ENCODE data around the gene SEMA5B. TPM values are rescaled to one million over a fixed set of nuclear protein-coding genes. Genes with fewer than 3 reads are reported as not detected.

SEMA5B gene
- total and polyA plus RNA-seq, 2 donors (not counting 3 experiments of a cell fraction or from before 2014, with no cell fraction given), result 0.07 TPM; not detected in 1

GRCh38 chr3:123021996-123022510, 5.5 kb downstream of the SEMA5B start:
- peaks cover 7% of the 10 kb centered on the region for H3K4me1 ChIP-seq (ENCODE audit: control insufficient read depth, extremely low read depth, insufficient read depth, low read length)
- DNase-seq (ENCODE audit: low read depth, low spot score) (no peak), FAIRE-seq (no peak)
- H3K4me2 ChIP-seq (ENCODE audit: insufficient read depth, low read length), result no peak overlapping the region
- no peaks in the 10 kb centered on the region for H3K79me2 ChIP-seq (ENCODE audit: control insufficient read depth, insufficient read depth, low read length)
- no TSS peak for BruUV-seq (replicated peaks)
- H3K36me3 ChIP-seq (ENCODE audit: control insufficient read depth in 2 of 2, extremely low read depth in 1 of 2, insufficient read depth in 2 of 2, low read length in 2 of 2), result no peaks in the 10 kb centered on the region
- TF ChIP-seq MAX (IDR thresholded peaks at IDR 0.05; ENCODE audit: insufficient read depth, insufficient read length), result no peak
- no peak for TF ChIP-seq FOS (IDR thresholded peaks at IDR 0.05; ENCODE audit: borderline replicate concordance, insufficient read depth, low read length)
- no peak for TF ChIP-seq MYC (IDR thresholded peaks at IDR 0.05; ENCODE audit: low read depth, low read length)
- TF ChIP-seq GATA2 (IDR thresholded peaks at IDR 0.05; ENCODE audit: insufficient read depth, insufficient read length, low read depth, low read length), result no peak
- no peak for TF ChIP-seq POLR2AphosphoS5 (IDR thresholded peaks at IDR 0.05; ENCODE audit: insufficient read depth, low read depth, low read length)
- TF ChIP-seq EZH2 (IDR thresholded peaks at IDR 0.05; ENCODE audit: borderline replicate concordance, low read depth, low read length, severe bottlenecking), result no peak
- TF ChIP-seq POLR2A (IDR thresholded peaks at IDR 0.05; ENCODE audit: low read depth, low read length), result no peak
- TF ChIP-seq JUN (IDR thresholded peaks at IDR 0.05; ENCODE audit: borderline replicate concordance, insufficient read depth, insufficient read length, low read depth), result no peak
- no peak for TF ChIP-seq CTCF (IDR thresholded peaks at IDR 0.05; ENCODE audit: extremely low read depth in 1 of 2, insufficient read depth in 1 of 2, low read depth in 1 of 2, low read length in 2 of 2)
- H2AFZ ChIP-seq (ENCODE audit: low read depth, low read length), result no peak overlapping the region
- H4K20me1 ChIP-seq (replicated peaks; ENCODE audit: control insufficient read depth, extremely low read depth, insufficient read depth, low read length), result no peaks in the 10 kb centered on the region
- dilution Hi-C loops (cut with MboI; ENCODE audit: extremely low pct_ligation_motif_present, low sequenced_read_pairs) (no loop called here), intact Hi-C loops (cut with micrococcal nuclease) (no loop called here)
- peaks cover 58 to 74% of the 10 kb centered on the region in 2 experiments for H3K27me3 ChIP-seq (ENCODE audit: control insufficient read depth in 2 of 2, insufficient read depth in 2 of 2, low read length in 2 of 2)
- ChIA-PET POLR2A (no interaction called here), CTCF (interaction anchor here (1.4 kb wide), 1 partner anchor 8 kb away, joined by 4 read pairs; no protein-coding TSS in a partner anchor)
- no peak overlapping the region for H3K27ac ChIP-seq (ENCODE audit: insufficient read depth, low read depth, low read length)
- H3K9me3 ChIP-seq (replicated peaks; ENCODE audit: control insufficient read depth, insufficient read depth, low read length), result no peaks in the 10 kb centered on the region
- no peaks in the 10 kb centered on the region for H3K9me1 ChIP-seq (replicated peaks; ENCODE audit: control insufficient read depth, extremely low read depth, insufficient read depth, low read length)
- no peak overlapping the region for H3K4me3 ChIP-seq (replicated peaks in 1 of 3; ENCODE audit: insufficient read depth in 1 of 3, low read depth in 1 of 3, low read length in 3 of 3)
- H3K9ac ChIP-seq (replicated peaks; ENCODE audit: extremely low read depth, insufficient read depth, low read length), result no peak overlapping the region

Data from endothelial cell of umbilical vein (primary cell).